Brain microvascular endothelial cell (primary cell): Measurements from ENCODE around the gene MASTL.

Source experiments
- DNase-seq: peaks from one replicate; pipeline ENCODE4 v3.0.0-alpha.2; 2020
- H3K27ac ChIP-seq: fragments of 250-450 bp; sonication (Bioruptor Pico); 2 replicates; pipeline ENCODE4 v1.5.1; 2020; ENCODE audit warnings: mild to moderate bottlenecking, moderate library complexity
- H3K27me3 ChIP-seq: fragments of 250-450 bp; sonication (Bioruptor Pico); replicated peaks from 2 replicates; pipeline ENCODE4 v1.5.1; 2020; ENCODE audit warnings: mild to moderate bottlenecking
- H3K36me3 ChIP-seq: fragments of 250-450 bp; sonication (Bioruptor Pico); replicated peaks from 2 replicates; pipeline ENCODE4 v1.5.1; 2020; ENCODE audit warnings: mild to moderate bottlenecking
- H3K4me3 ChIP-seq: 2 replicates; pipeline ENCODE4 v1.5.1; 2011; ENCODE audit warnings: low read depth, mild to moderate bottlenecking, control low read depth, low read length, moderate library complexity
- CTCF ChIP-seq: IDR thresholded peaks from 2 replicates; pipeline ENCODE4 v1.5.1; 2011; ENCODE audit warnings: low read depth, mild to moderate bottlenecking, moderate library complexity, low read length, control low read depth, inconsistent platforms; ENCODE audit errors: missing control alignments
- in situ Hi-C: cut with HindIII; loops from 2 replicates; pipeline ENCODE4 v1.10.0; 2017; ENCODE audit warnings: low sequenced_read_pairs, low pct_ligation_motif_present

The MASTL gene

GRCh38 chr10:27225011-27225590, 69.9 kb downstream of the MASTL start:
- TF ChIP-seq CTCF: no peak
- in situ Hi-C loops: no loop called here
- no peak overlapping the region for H3K27ac ChIP-seq
- no peak for DNase-seq
- no peaks in the 10 kb centered on the region for H3K36me3 ChIP-seq
- H3K4me3 ChIP-seq: no peak overlapping the region
- H3K27me3 ChIP-seq: no peaks in the 10 kb centered on the region

GRCh38 chr10:27225642-27226257, 70.6 kb downstream of the MASTL start:
- no peak for DNase-seq
- no peak overlapping the region for H3K27ac ChIP-seq
- no peaks in the 10 kb centered on the region for H3K27me3 ChIP-seq
- TF ChIP-seq CTCF: no peak
- H3K36me3 ChIP-seq: no peaks in the 10 kb centered on the region
- H3K4me3 ChIP-seq: no peak overlapping the region
- in situ Hi-C loops: no loop called here

- DNase-seq: no peak
- no peak for TF ChIP-seq CTCF
- Histone ChIP-seq H3K36me3 (peaks cover 5% of the 10 kb centered on the region), H3K4me3 (no peak overlapping the region), H3K27me3 (no peaks in the 10 kb centered on the region), H3K27ac (no peak overlapping the region)
- in situ Hi-C loops: no loop called here
Measured at GRCh38 chr10:27230022-27230421, 74.9 kb downstream of the MASTL start.

GRCh38 chr10:27235706-27236105, 80.6 kb downstream of the MASTL start:
- no peak overlapping the region for H3K4me3 ChIP-seq
- H3K27me3 ChIP-seq: no peaks in the 10 kb centered on the region
- no peak for TF ChIP-seq CTCF
- in situ Hi-C loops: no loop called here
- peaks cover 5% of the 10 kb centered on the region for H3K36me3 ChIP-seq
- no peak overlapping the region for H3K27ac ChIP-seq
- DNase-seq: no peak
